HepG2 (cell line): ENCODE measurements around the gene KCNIP4.

Experiments used
- ATAD3A ChIP-seq: sonication (generic); formaldehyde crosslinking; IDR thresholded peaks from 2 replicates; pipeline ENCODE4 v1.4.0; 2020; ENCODE audit warnings: missing genetic modification reagents
- ATF7 ChIP-seq, 2 experiments: fragments of 450-650 bp in 1 of 2; sonication (generic) in 1 of 2; formaldehyde crosslinking in 1 of 2; IDR thresholded peaks; 2 replicates each; pipeline versions ENCODE4 v1.4.0 to v1.6.1; 2016 to 2020; ENCODE audit warnings: antibody characterized with exemption in 1 of 2, mild to moderate bottlenecking in 1 of 2, missing genetic modification reagents in 1 of 2
- DPF2 ChIP-seq: sonication (generic); formaldehyde crosslinking; IDR thresholded peaks from 2 replicates; pipeline ENCODE4 v1.4.0; 2020; ENCODE audit warnings: mild to moderate bottlenecking, low read depth, missing genetic modification reagents, borderline replicate concordance
- GTF2F1 ChIP-seq: fragments of 150-350 bp; IDR thresholded peaks from 2 replicates; pipeline ENCODE4 v1.6.1; 2014; ENCODE audit warnings: low read length
- KDM6A ChIP-seq: IDR thresholded peaks from 2 replicates; pipeline ENCODE4 v1.6.1; 2016; ENCODE audit warnings: low read depth
- NFRKB ChIP-seq: fragments of 450-650 bp; IDR thresholded peaks from 2 replicates; pipeline ENCODE4 v1.6.1; 2017
- SIN3A ChIP-seq: IDR thresholded peaks from 2 replicates; pipeline ENCODE4 v1.6.1; 2011; ENCODE audit warnings: low read depth, mild to moderate bottlenecking, control low read depth, low read length, borderline replicate concordance
- TCF7 ChIP-seq: sonication (generic); IDR thresholded peaks from 2 replicates; pipeline ENCODE4 v1.6.1; 2016; ENCODE audit warnings: antibody characterized with exemption, low read depth
- TRIM24 ChIP-seq: sonication (generic); formaldehyde crosslinking; IDR thresholded peaks from 2 replicates; pipeline ENCODE4 v1.8.0; 2022; ENCODE audit warnings: mild to moderate bottlenecking, missing genetic modification reagents
- ZFAT ChIP-seq: sonication (generic); formaldehyde crosslinking; conservative IDR thresholded peaks from 2 replicates; pipeline ENCODE4 v1.8.1; 2023; ENCODE audit warnings: missing genetic modification reagents, inconsistent platforms
- ZNF484 ChIP-seq: sonication (generic); formaldehyde crosslinking; IDR thresholded peaks from 2 replicates; pipeline ENCODE4 v1.5.1; 2020; ENCODE audit warnings: mild to moderate bottlenecking, low read depth, missing genetic modification reagents, borderline replicate concordance

DNA sequence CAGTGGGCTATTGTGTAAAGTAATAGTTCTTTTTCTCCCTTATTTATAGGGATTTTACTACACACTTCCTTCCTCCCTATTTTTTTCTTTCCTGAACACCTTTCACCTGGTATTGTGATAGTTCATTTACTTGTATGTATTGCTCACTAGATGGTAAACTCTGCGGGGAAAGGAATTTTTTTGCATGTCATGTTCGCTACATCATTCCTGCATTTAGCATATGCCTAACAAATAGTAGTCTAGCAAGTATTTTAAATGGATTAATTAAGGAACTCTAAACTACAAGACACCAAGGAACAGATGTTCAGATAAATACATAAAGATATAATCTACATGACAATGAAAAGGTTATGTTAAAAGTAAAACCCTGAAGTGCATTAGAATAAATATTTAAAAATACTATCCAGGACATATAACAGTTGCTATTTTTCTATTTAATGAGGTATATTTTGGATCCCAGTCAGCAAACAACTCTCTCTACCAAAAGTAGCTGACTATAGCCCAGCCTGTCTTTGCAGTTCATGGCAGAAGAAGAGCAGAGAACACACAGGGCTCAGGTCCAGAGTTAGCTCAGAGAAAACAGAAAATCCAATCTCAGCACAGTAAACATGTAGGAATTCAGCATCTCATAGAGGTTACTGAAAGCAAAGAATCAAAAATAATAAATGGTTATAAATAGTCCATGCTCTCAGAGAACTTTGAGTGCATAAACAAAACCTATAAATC, 1160.5 kb downstream of the KCNIP4 start:
- TF ChIP-seq SIN3A = no peak
- TF ChIP-seq ZNF484 (CRISPR knock-in tag) = no peak
- TF ChIP-seq NFRKB = no peak
- no peak for TF ChIP-seq KDM6A (CRISPR knock-in tag)
- no peak for TF ChIP-seq TRIM24 (CRISPR knock-in tag)
- no peak for TF ChIP-seq ATF7 (IDR thresholded peaks at IDR 0.05)
- TF ChIP-seq ATF7 (CRISPR knock-in tag; IDR thresholded peaks at IDR 0.05) = no peak
- no peak for TF ChIP-seq TCF7
- TF ChIP-seq DPF2 = no peak
- TF ChIP-seq ZFAT = no peak
- no peak for TF ChIP-seq ATAD3A
- TF ChIP-seq GTF2F1 = no peak
